Fibroblast of the conjunctiva (primary cell): ENCODE measurements around the gene PMS2.
"Not testable (repeated sequence)": the region's sequence is repeated elsewhere in the genome, so short reads cannot be mapped to it uniquely, and the experiment has no call there.

Experiments
- DNase-seq: peaks from one replicate; pipeline ENCODE4 v3.0.0-alpha.2; 2010; ENCODE audit warnings: low read depth

The PMS2 gene

GRCh38 chr7:6008668-6009611 lies at the start of gene PMS2, which contains the start of gene AIMP2:
PMS2 (minus strand) TSS chr7:6009049; CDS start chr7:6009019, 30 bp downstream.
AIMP2 (plus strand) TSS chr7:6009272; CDS start chr7:6009364, 92 bp downstream.
- peak; percentile 96 for DNase-seq

GRCh38 chr7:6057316-6058129 lies 48.7 kb upstream of the PMS2 start:
- no peak for DNase-seq

- no peak for DNase-seq
Observed at GRCh38 chr7:6056616-6057015, 47.8 kb upstream of the PMS2 start.

- not testable (repeated sequence) for DNase-seq
Observed at GRCh38 chr7:6051185-6051584, 42.3 kb upstream of the PMS2 start.

- DNase-seq = no peak
Observed at GRCh38 chr7:6049780-6050179, 40.9 kb upstream of the PMS2 start.

GRCh38 chr7:6035686-6036085 lies 26.8 kb upstream of the PMS2 start:
- DNase-seq = no peak

GRCh38 chr7:6035165-6035564 lies 26.3 kb upstream of the PMS2 start:
- no peak for DNase-seq

GRCh38 chr7:6032641-6033040 lies 23.8 kb upstream of the PMS2 start:
- DNase-seq = no peak

- DNase-seq = no peak
Observed at GRCh38 chr7:6032167-6032566, 23.3 kb upstream of the PMS2 start.

GRCh38 chr7:6031567-6031966 lies 22.7 kb upstream of the PMS2 start:
- no peak for DNase-seq

GRCh38 chr7:6030988-6031387 lies 22.1 kb upstream of the PMS2 start, which contains the start of gene ANKRD61:
ANKRD61 (plus strand) TSS chr7:6031376; CDS start chr7:6031376, 0 bp downstream.
- DNase-seq = no peak

- DNase-seq = no peak
Observed at GRCh38 chr7:6028563-6028962, 19.7 kb upstream of the PMS2 start.

- no peak for DNase-seq
Observed at GRCh38 chr7:6027806-6028365, 19.0 kb upstream of the PMS2 start.

GRCh38 chr7:6026820-6027311 lies 18.0 kb upstream of the PMS2 start:
- DNase-seq = no peak

GRCh38 chr7:6026011-6026819 lies 17.4 kb upstream of the PMS2 start:
- DNase-seq = peak; percentile 16

GRCh38 chr7:6023974-6024435 lies 15.2 kb upstream of the PMS2 start:
- DNase-seq = no peak

- no peak for DNase-seq
Observed at GRCh38 chr7:6022707-6023106, 13.9 kb upstream of the PMS2 start.

- no peak for DNase-seq
Observed at GRCh38 chr7:6020371-6021286, 11.8 kb upstream of the PMS2 start.

- DNase-seq = no peak
Observed at GRCh38 chr7:6016653-6016966, 7.8 kb upstream of the PMS2 start.

GRCh38 chr7:6015917-6016652 lies 7.2 kb upstream of the PMS2 start:
- DNase-seq = peak; percentile 100
